Effector CD4-positive, alpha-beta T cell (primary cell): ENCODE data around the gene RGS10.
"Not testable (repeated sequence)": the region's sequence is repeated elsewhere in the genome, so short reads cannot be mapped to it uniquely, and the experiment has no call there.

ENCODE experiments used
- DNase-seq: peaks from one replicate; pipeline ENCODE4 v3.0.0-alpha.2; 2020

The RGS10 gene

GRCh38 chr10:119538632-119539358 is 3.7 kb downstream of the RGS10 start:
- no peak for DNase-seq

GRCh38 chr10:119537953-119538630 is 4.4 kb downstream of the RGS10 start:
- no peak for DNase-seq

GRCh38 chr10:119536508-119537025 is 6.0 kb downstream of the RGS10 start:
- DNase-seq = no peak

GRCh38 chr10:119535837-119536507 is 6.5 kb downstream of the RGS10 start:
- DNase-seq = no peak

- no peak for DNase-seq
Observed at GRCh38 chr10:119535305-119535704, 7.2 kb downstream of the RGS10 start.

GRCh38 chr10:119533473-119533872 is 9.0 kb downstream of the RGS10 start:
- no peak for DNase-seq

GRCh38 chr10:119532791-119533190 is 9.7 kb downstream of the RGS10 start:
- DNase-seq = not testable (repeated sequence)

- DNase-seq = not testable (repeated sequence)
Observed at GRCh38 chr10:119532251-119532650, 10.3 kb downstream of the RGS10 start.

GRCh38 chr10:119531067-119531466 is 11.5 kb downstream of the RGS10 start:
- no peak for DNase-seq

GRCh38 chr10:119528663-119529237 is 13.8 kb downstream of the RGS10 start:
- DNase-seq = not testable (repeated sequence)

GRCh38 chr10:119526621-119527592 is 15.6 kb downstream of the RGS10 start:
- no peak for DNase-seq

GRCh38 chr10:119526149-119526548 is 16.4 kb downstream of the RGS10 start:
- DNase-seq = no peak

GRCh38 chr10:119525116-119525515 is 17.4 kb downstream of the RGS10 start:
- DNase-seq = no peak

GRCh38 chr10:119524720-119525070 is 17.8 kb downstream of the RGS10 start:
- no peak for DNase-seq

GRCh38 chr10:119523895-119524719 is 18.4 kb downstream of the RGS10 start:
- no peak for DNase-seq

GRCh38 chr10:119522747-119523426 is 19.6 kb downstream of the RGS10 start:
- DNase-seq = no peak

- no peak for DNase-seq
Observed at GRCh38 chr10:119521443-119522204, 20.9 kb downstream of the RGS10 start.

- DNase-seq = no peak
Observed at GRCh38 chr10:119520283-119520682, 22.2 kb downstream of the RGS10 start.

GRCh38 chr10:119518936-119519335 is 23.6 kb downstream of the RGS10 start:
- no peak for DNase-seq

- DNase-seq = no peak
Observed at GRCh38 chr10:119518176-119518575, 24.3 kb downstream of the RGS10 start.
